Glutamatergic neuron (in vitro differentiated cells): ENCODE data around the gene ADAMTS8. TPM values are rescaled to one million over a fixed set of nuclear protein-coding genes. Genes with fewer than 3 reads are reported as not detected.
A peak's percentile ranks its signal among the peaks of the same experiment; 100 is the strongest.

ENCODE experiments used
- DNase-seq: peaks from one replicate; pipeline ENCODE4 v3.0.0; 2022
- H3K27ac Mint-ChIP-seq: one replicate; pipeline ENCODE4 v1.8.0; 2020; ENCODE audit warnings: mild to moderate bottlenecking, mixed read lengths, inconsistent platforms; ENCODE audit not compliant: unreplicated experiment
- H3K27me3 Mint-ChIP-seq: one replicate; pipeline ENCODE4 v1.8.0; 2020; ENCODE audit warnings: mild to moderate bottlenecking, moderate library complexity, mixed read lengths, inconsistent platforms; ENCODE audit not compliant: unreplicated experiment
- H3K36me3 Mint-ChIP-seq: one replicate; pipeline ENCODE4 v1.8.0; 2020; ENCODE audit warnings: mild to moderate bottlenecking, mixed read lengths, inconsistent platforms; ENCODE audit not compliant: unreplicated experiment
- H3K4me1 Mint-ChIP-seq: one replicate; pipeline ENCODE4 v1.8.0; 2020; ENCODE audit warnings: mild to moderate bottlenecking, low read depth, mixed read lengths, inconsistent platforms; ENCODE audit not compliant: unreplicated experiment
- H3K4me3 Mint-ChIP-seq: one replicate; pipeline ENCODE4 v1.8.0; 2020; ENCODE audit warnings: mild to moderate bottlenecking, mixed read lengths, inconsistent platforms; ENCODE audit not compliant: unreplicated experiment
- H3K9me3 Mint-ChIP-seq: one replicate; pipeline ENCODE4 v1.8.0; 2020; ENCODE audit warnings: mild to moderate bottlenecking, moderate library complexity, mixed read lengths, inconsistent platforms; ENCODE audit not compliant: unreplicated experiment
- CTCF ChIP-seq: fragments of 200-600 bp; sonication (generic); IDR thresholded peaks from one replicate; pipeline ENCODE4 v1.5.0; 2021; ENCODE audit not compliant: partially characterized antibody, unreplicated experiment
- total RNA-seq: library from RNA; stranded (reverse); fragmentation: NEBNext Ultra II Directional; extraction: Animal tissue kit (Norgen Biotek cat#: 25700); gene quantifications from one replicate; pipeline ENCODE4 v1.2.1, GENCODE V29; 2021; ENCODE audit not compliant: unreplicated experiment

ADAMTS8 gene
- total RNA-seq, 1 donor from 2014 or later, result 0.32 TPM

DNA sequence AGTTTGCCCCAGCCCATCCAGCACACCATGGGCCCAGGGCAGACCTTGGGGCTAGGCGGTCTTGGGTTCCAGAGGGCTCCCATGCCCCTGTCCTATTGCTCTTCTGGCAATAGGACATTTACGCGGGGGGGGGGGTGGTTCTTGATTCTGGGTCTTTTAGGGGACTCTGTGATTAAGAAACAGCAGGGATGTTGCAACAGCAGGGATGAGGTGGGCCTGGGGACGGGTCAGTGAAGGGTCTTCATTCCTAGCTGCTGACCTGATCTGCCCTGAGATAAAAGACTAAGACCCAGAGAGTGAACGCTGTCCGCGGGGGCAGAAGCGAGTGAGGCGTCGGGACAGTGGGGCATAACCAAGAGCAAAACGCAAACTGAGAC lies 19.6 kb upstream of the ADAMTS8 start:
- H3K27me3 Mint-ChIP-seq, result peaks cover 12% of the 10 kb centered on the region
- peaks cover 3% of the 10 kb centered on the region for H3K4me1 Mint-ChIP-seq
- no peak for DNase-seq
- no peak overlapping the region for H3K27ac Mint-ChIP-seq
- no peaks in the 10 kb centered on the region for H3K36me3 Mint-ChIP-seq
- TF ChIP-seq CTCF, result no peak
- peaks cover 1% of the 10 kb centered on the region for H3K9me3 Mint-ChIP-seq
- peak overlapping the region; percentile 91 for H3K4me3 Mint-ChIP-seq

DNA sequence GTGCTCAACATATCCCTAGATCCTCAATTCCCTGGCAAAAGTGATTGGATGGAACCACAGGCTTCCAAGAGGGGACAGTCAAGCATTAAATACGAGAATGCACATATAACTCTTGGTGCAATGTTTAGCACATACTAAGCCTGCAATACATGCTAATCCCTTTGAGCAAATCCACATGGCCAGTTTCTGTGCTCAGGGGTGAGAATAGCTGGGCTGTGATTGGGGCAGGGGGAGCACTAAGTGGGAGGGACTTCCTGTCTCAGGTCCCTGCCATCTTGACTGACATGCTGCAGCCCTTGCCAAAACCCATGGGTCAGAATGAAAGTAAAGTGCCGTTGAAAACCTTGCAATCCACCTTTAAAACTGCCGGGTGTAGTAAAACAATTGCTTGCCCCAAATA lies 17.4 kb upstream of the ADAMTS8 start:
- peaks cover 3% of the 10 kb centered on the region for H3K4me1 Mint-ChIP-seq
- H3K36me3 Mint-ChIP-seq, result no peaks in the 10 kb centered on the region
- no peak for TF ChIP-seq CTCF
- H3K9me3 Mint-ChIP-seq, result peaks cover 1% of the 10 kb centered on the region
- H3K4me3 Mint-ChIP-seq, result no peak overlapping the region
- DNase-seq, result no peak
- H3K27ac Mint-ChIP-seq, result no peak overlapping the region
- H3K27me3 Mint-ChIP-seq, result peaks cover 9% of the 10 kb centered on the region

DNA sequence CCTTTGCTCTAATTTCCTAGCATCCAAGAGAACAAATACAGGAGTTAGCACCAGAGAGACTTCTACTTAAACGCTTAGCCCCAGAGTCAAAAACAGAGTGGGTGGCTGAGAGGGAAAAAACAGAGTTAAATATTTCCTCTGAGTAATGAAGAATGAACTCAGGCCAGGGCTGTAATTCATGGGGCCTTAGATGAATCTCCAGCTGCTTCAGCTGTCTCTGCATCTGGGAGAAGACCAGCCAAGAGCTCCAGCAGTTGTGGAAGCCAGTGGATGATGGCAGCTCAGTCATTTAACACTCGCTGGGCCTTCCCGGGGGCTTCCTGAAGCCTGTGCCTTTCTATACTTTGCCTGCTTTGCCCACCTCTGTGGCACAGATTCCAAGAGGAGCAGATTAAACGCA lies 14.3 kb upstream of the ADAMTS8 start:
- no peaks in the 10 kb centered on the region for H3K4me1 Mint-ChIP-seq
- DNase-seq, result no peak
- peaks cover 7% of the 10 kb centered on the region for H3K27me3 Mint-ChIP-seq
- no peak overlapping the region for H3K4me3 Mint-ChIP-seq
- no peak overlapping the region for H3K27ac Mint-ChIP-seq
- H3K36me3 Mint-ChIP-seq, result no peaks in the 10 kb centered on the region
- peaks cover 3% of the 10 kb centered on the region for H3K9me3 Mint-ChIP-seq
- no peak for TF ChIP-seq CTCF

DNA sequence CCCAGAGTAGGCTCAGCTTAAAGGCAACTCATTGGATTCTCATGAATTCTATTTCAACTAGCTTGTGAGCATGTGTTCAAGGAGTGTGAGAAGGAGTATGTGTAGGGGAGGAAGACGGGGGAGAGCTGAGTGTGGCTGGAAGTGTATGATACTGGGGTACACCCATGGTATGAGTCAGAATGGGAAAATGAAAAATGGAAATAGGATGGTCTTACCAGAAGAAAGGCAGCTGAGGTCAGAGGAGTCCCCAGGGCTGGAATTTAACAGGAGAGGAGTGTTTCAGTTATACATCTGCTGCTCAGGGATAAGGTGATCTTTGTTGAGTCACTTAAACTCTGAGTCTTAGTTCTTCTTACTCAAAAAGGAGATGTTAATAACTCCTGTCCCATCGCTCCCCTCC lies 13.3 kb upstream of the ADAMTS8 start:
- TF ChIP-seq CTCF, result no peak

DNA sequence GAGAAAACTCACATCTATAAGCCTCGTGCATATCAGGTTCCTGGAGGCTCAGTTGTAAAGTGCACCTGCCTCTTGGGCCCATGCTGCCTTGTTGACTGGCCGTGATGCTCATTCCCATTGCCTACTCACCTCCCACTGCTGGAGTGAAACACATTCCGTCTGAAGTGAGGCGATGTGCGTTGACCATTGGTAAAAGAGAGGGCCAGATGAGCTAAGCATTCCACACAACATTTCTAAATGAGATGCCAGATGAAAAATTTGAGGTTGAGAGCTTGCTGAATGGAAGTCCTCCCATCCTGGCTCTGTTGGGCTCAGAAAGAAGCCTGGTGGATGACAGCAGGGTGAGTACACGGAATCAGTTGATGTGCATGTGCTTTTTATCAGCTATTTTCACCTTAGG lies 11.5 kb upstream of the ADAMTS8 start:
- no peak for DNase-seq
- H3K4me1 Mint-ChIP-seq, result no peaks in the 10 kb centered on the region
- TF ChIP-seq CTCF, result no peak
- peaks cover 4% of the 10 kb centered on the region for H3K27me3 Mint-ChIP-seq
- H3K36me3 Mint-ChIP-seq, result no peaks in the 10 kb centered on the region
- H3K9me3 Mint-ChIP-seq, result peaks cover 3% of the 10 kb centered on the region
- H3K4me3 Mint-ChIP-seq, result no peak overlapping the region
- H3K27ac Mint-ChIP-seq, result no peak overlapping the region

More for the DNA sequence above, 13.3 kb upstream of the ADAMTS8 start:
- Mint-ChIP-seq H3K4me3 (no peak overlapping the region), H3K27me3 (peaks cover 6% of the 10 kb centered on the region), H3K4me1 (no peaks in the 10 kb centered on the region), H3K36me3 (no peaks in the 10 kb centered on the region), H3K9me3 (peaks cover 3% of the 10 kb centered on the region), H3K27ac (no peak overlapping the region)
- DNase-seq, result no peak
